AG04450 (cell line): ENCODE measurements around the gene KLF9. TPM values are rescaled to one million over a fixed set of nuclear protein-coding genes. Genes with fewer than 3 reads are reported as not detected.
A peak's percentile ranks its signal among the peaks of the same experiment; 100 is the strongest.

Experiments
- CTCF ChIA-PET: fragments of 300-600, 350-600 bp; formaldehyde crosslinking; extraction: SDS; loops from one replicate; lab custom pipeline; 2022; ENCODE audit warnings: antibody characterized with exemption, inconsistent platforms; lab: Charles Lee
- POLR2A ChIA-PET: fragments of 350-600 bp; formaldehyde crosslinking; extraction: SDS; loops from one replicate; lab custom pipeline; 2021; ENCODE audit warnings: antibody characterized with exemption, inconsistent platforms; lab: Yijun Ruan, JAX
- DNase-seq: peaks from one replicate; pipeline ENCODE4 v3.0.0-alpha.2; 2011; ENCODE audit warnings: low read depth, low spot score
- H3K27ac ChIP-seq: one replicate; pipeline ENCODE4 v1.5.1; 2012; ENCODE audit warnings: low read depth, low read length, control low read depth
- H3K27me3 ChIP-seq: one replicate; pipeline ENCODE4 v1.6.0; 2012; ENCODE audit warnings: low read length; ENCODE audit not compliant: control insufficient read depth, insufficient read depth
- H3K4me3 ChIP-seq: 2 replicates; pipeline ENCODE4 v1.5.1; 2011; ENCODE audit warnings: mild to moderate bottlenecking, low read depth, low read length, control low read depth
- H3K9me3 ChIP-seq: 2 replicates; pipeline ENCODE4 v1.5.1; 2012; ENCODE audit warnings: low read length; ENCODE audit not compliant: control insufficient read depth, insufficient read depth
- polyA plus RNA-seq: library from polyadenylated mRNA; depleted of rRNA; stranded (reverse); fragments of >200 nt; gene quantifications from 2 replicates; pipeline ENCODE4 v1.2.3, GENCODE V29; 2011
- TF ChIP-seq, protein P1 (sequence below): IDR thresholded peaks from 2 replicates; pipeline ENCODE4 v1.5.1; 2011; ENCODE audit warnings: low read depth, low read length, control low read depth, inconsistent platforms

Gene KLF9
- polyA plus RNA-seq, 1 experiment, result 14.9 TPM

DNA sequence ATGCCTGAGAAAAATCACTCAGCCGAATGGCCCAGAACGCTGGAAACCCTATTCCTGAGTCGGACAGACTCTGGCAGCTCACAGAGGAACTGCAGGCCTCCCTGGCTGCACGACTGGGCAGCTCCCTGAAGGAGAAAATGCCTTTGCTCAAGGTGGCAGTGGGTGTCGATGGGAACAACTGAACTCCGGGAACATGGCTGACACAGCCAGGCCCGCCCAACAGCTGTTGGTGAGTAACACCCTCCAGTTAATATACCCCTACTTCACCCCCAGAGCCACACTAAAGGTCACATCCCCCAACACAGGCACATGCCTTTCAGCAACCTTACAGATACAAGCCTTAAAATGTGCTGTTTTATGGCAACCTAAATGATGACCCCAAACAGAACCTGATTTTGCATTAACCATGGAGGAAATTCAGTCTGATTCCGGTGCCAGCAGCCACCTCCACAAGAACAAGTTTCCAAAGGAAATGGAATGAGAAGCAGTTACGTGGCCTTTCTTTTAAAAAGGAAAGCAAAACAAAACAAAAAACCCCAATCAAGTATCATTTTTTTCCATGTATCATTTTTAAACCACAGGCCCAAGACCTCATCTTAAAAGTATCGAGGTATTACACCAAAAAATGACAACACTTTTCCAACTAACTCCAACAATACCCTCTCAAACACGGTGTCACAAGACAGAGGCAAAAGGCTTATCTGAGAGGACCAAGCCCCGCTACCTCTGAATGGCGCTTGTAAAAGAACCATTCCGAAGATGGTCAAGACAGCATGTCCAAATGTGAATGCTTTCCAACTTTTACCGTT lies 3.1 kb downstream of the KLF9 start:
- no peak for DNase-seq
- Histone ChIP-seq H3K27ac (peak overlapping the region; percentile 98), H3K4me3 (peak overlapping the region; percentile 98), H3K9me3 (no peaks in the 10 kb centered on the region; the same call in 1 of the 2 replicates), H3K27me3 (no peaks in the 10 kb centered on the region)
- ChIA-PET CTCF (interaction anchor here (1.2 to 1.6 kb wide), 2 partner anchors 71 to 191 kb away, joined by 5 to 11 read pairs; no protein-coding TSS in a partner anchor), POLR2A (interaction anchor here (0.6 to 1.7 kb wide), 3 partner anchors 8 to 10 kb away, joined by 3 to 15 read pairs (median 4); no protein-coding TSS in a partner anchor)
- TF ChIP-seq, protein P1, sequence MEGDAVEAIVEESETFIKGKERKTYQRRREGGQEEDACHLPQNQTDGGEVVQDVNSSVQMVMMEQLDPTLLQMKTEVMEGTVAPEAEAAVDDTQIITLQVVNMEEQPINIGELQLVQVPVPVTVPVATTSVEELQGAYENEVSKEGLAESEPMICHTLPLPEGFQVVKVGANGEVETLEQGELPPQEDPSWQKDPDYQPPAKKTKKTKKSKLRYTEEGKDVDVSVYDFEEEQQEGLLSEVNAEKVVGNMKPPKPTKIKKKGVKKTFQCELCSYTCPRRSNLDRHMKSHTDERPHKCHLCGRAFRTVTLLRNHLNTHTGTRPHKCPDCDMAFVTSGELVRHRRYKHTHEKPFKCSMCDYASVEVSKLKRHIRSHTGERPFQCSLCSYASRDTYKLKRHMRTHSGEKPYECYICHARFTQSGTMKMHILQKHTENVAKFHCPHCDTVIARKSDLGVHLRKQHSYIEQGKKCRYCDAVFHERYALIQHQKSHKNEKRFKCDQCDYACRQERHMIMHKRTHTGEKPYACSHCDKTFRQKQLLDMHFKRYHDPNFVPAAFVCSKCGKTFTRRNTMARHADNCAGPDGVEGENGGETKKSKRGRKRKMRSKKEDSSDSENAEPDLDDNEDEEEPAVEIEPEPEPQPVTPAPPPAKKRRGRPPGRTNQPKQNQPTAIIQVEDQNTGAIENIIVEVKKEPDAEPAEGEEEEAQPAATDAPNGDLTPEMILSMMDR, result no peak

DNA sequence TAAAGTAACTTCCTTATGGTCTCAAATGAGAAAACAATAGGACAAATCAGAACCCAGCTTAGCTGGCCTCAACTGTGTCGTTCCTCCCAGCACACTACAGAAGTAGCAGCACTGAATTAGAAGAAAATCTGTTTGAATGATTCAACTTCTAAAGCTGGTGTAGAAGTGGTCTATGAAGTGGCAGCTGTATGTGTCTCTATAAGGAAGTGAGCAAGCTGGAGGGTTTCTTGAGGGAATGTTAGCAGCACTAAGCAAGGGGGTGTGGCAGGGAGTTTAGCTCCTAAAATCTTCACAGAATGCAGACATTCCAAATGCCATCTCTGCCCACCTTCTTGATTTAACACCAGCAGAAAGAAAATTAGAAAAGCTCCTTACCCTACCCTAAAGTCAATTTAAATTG lies 4.1 kb downstream of the KLF9 start:
- ChIA-PET CTCF (interaction anchor here (1.2 to 1.6 kb wide), 2 partner anchors 70 to 192 kb away, joined by 5 to 11 read pairs; no protein-coding TSS in a partner anchor), POLR2A (interaction anchor here (0.5 to 1.7 kb wide), 4 partner anchors 9 to 154 kb away, joined by 3 to 15 read pairs (median 4); no protein-coding TSS in a partner anchor)
- H3K27ac ChIP-seq, result no peak overlapping the region
- TF ChIP-seq, protein P1, result no peak
- no peak for DNase-seq
- H3K27me3 ChIP-seq, result no peaks in the 10 kb centered on the region
- H3K4me3 ChIP-seq, result peak overlapping the region; percentile 98
- H3K9me3 ChIP-seq, result no peaks in the 10 kb centered on the region; the same call in 1 of the 2 replicates

DNA sequence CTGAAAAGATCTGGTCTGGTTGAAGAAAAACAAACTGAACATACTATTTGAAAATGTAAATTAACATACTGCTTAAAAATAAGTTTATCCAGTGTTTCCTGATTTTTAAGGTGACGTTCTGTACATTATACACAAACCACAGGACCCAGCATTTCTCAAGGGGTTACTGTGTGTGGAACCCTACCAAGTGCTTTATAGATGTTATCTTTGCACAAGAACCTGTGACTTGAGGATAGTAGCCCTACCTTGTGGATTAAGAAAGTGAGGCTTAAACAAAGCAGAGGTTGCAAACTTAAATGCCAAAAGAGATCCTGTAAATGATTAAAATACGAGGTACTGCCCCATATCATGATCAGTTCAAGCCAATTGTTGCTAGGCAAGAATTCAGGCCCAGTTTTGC lies 4.7 kb downstream of the KLF9 start:
- H3K27me3 ChIP-seq, result no peaks in the 10 kb centered on the region
- TF ChIP-seq, protein P1, result no peak
- ChIA-PET CTCF (interaction anchor here (0.6 to 3.5 kb wide), 4 partner anchors 40 to 193 kb away, joined by 3 to 14 read pairs (median 8); no protein-coding TSS in a partner anchor), POLR2A (interaction anchor here (0.5 to 1.7 kb wide), 3 partner anchors 9 to 153 kb away, joined by 3 to 15 read pairs (median 4); no protein-coding TSS in a partner anchor)
- H3K9me3 ChIP-seq, result no peaks in the 10 kb centered on the region; the same call in 1 of the 2 replicates
- peak overlapping the region; percentile 22 for H3K4me3 ChIP-seq
- DNase-seq, result no peak
- H3K27ac ChIP-seq, result no peak overlapping the region

DNA sequence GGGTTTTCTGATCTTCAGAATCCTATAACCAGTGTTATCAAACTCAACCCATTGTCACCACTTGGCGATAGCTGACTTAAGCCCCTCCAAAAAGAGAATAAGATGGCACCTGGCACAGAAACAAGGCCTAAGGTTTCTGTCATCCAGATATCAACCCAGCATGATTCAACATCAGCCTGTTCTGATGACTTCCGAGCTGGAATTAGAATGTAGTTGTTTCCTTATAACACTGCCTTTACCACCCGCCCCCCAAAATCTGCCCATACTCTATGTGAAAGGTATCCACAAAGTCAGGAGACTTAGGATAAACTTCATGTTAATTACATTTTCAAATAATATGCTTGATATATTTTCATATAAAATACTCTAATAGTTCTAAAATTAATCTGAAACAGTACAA lies 5.2 kb downstream of the KLF9 start:
- no peak for DNase-seq
- Histone ChIP-seq H3K27ac (peak overlapping the region; percentile 4), H3K27me3 (no peaks in the 10 kb centered on the region), H3K9me3 (no peaks in the 10 kb centered on the region; the same call in 1 of the 2 replicates), H3K4me3 (no peak overlapping the region)
- TF ChIP-seq, protein P1, result no peak
- ChIA-PET CTCF (interaction anchor here (0.6 to 3.5 kb wide), 2 partner anchors 40 to 193 kb away, joined by 3 to 14 read pairs; no protein-coding TSS in a partner anchor), POLR2A (no interaction called here)
